ENCODE results near the gene KLK15.
"Not testable (repeated sequence)": the region's sequence is repeated elsewhere in the genome, so short reads cannot be mapped to it uniquely, and the experiment has no call there.

The KLK15 gene

DNA sequence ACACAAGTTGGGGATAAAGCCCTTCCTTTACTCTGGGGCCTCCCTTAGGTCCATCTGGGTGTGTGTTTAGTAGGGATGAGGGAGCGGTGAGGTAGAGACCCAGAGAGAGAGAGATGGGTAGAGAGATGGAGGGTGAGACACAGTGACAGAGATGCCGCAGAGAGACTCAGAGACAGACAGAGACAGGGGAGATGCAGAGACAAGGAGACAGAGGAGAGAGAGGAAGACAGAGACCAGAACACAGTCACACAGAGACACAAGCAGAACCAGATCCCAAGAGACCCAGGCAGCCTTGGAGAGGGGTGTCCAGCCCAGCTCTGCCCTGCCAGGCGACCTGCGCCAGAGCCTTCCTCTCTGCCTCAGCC lies 12.1 kb downstream of the KLK15 start:
- DNase-seq (ENCODE audit: low read depth in 1 of 2, low spot score in 1 of 2) = no peak

GRCh38 chr19:50820549-50821247 lies 12.7 kb downstream of the KLK15 start:
- no peak for DNase-seq (ENCODE audit: low read depth in 1 of 2, low spot score in 1 of 2)

- no peak for DNase-seq (ENCODE audit: low read depth in 1 of 2, low spot score in 1 of 2)
Observed at GRCh38 chr19:50820086-50820485, 13.3 kb downstream of the KLK15 start.

GRCh38 chr19:50819636-50820035 lies 13.7 kb downstream of the KLK15 start:
- no peak for DNase-seq (ENCODE audit: low read depth in 1 of 2, low spot score in 1 of 2)

DNA sequence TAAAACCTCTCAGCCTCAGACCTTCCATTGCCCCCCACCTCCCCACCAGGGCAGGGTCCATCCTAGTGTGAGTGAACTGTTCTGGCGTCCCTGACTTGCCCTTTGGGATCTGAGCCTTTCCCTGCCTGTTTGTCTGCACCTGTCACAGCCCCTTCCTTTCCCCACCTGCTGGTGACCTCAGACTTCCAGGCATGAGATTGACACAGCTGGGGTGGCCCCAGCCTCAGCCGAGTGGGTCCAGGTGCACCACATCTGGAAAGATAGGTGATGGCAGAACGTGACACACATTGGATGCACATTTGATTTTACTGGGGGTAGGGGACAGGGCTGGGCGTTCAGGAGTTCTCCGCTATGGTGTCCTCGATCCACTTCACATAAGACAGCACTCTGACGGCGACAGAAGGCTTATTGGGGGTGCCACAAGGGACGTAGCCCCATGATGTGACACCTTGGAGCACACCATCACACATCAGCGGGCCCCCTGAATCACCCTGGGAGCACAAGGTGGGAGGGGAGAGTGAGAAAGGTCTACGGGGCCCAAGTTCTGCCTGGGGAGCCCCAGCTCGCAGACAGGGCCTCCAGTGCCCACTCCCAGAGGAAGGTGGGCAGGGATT lies 14.4 kb downstream of the KLK15 start:
- no peak for DNase-seq (ENCODE audit: low read depth in 1 of 2, low spot score in 1 of 2)

GRCh38 chr19:50817941-50818858 lies 15.2 kb downstream of the KLK15 start:
- no peak for DNase-seq (ENCODE audit: low read depth in 1 of 2, low spot score in 1 of 2)

DNA sequence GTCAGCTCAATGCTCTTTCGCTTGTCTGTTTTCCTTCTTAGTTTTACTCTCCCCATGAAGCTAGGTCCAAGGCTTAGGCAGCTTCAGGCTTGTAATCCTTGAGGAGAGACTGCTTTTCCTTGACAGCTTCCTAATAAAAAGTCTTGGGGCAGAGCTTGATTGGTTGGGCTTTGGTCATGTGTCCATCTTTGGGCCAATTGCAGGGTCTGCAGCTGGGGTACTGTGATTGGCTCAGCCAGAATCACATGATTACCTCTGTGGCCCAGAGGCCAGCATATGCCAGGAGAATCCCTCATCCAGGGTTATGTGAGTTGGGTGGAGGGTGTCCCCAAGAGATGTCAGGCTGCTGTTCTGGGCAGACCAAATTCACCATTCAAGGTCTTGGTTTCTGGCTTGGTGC lies 17.9 kb downstream of the KLK15 start:
- DNase-seq (ENCODE audit: low read depth in 1 of 2, low spot score in 1 of 2) = no peak

DNA sequence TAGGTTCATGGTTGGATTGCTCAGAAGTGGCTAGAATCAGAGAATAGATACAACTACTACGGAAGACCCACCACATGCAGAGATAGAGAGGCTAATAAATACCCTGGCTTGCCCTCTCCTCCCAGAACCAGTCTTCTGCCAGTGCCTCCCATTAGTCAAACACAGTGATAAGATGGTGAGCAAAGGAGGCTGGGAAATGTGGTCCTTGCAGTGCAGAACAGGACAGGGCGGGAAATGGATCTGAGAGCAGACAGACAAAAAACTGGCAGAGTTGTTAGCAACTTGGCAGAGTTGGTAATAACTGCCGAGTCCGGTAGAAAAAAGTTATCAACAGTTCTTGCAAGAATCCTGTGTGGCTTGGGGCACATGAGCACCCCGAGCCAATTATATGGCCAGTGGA lies 18.5 kb downstream of the KLK15 start:
- DNase-seq (ENCODE audit: low read depth in 1 of 2, low spot score in 1 of 2) = no peak

- DNase-seq (ENCODE audit: low read depth in 1 of 2, low spot score in 1 of 2) = no peak
Observed at GRCh38 chr19:50812474-50812873, 20.9 kb downstream of the KLK15 start.

DNA sequence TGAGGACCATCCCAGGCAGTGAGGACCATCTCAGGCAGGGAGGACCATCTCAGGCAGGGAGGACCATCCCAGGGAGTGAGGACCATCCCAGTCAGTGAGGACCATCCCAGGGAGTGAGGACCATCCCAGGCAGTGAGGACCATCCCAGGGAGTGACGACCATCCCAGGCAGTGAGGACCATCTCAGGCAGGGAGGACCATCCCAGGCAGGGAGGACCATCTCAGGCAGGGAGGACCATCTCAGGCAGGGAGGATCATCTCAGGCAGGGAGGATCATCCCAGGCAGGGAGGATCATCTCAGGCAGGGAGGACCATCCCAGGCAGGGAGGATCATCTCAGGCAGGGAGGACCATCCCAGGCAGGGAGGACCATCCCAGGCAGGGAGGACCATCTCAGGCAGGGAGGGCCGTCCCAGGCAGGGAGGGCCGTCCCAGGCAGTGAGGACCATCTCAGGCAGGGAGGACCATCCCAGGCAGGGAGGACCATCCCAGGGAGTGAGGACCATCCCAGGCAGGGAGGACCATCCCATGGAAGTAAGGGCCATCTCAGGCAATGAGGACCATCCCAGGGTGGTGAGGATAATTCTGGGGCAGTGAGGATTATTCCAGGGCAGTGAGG lies 21.6 kb downstream of the KLK15 start:
- DNase-seq (ENCODE audit: low read depth in 1 of 2, low spot score in 1 of 2) = not testable (repeated sequence)

- no peak for DNase-seq (ENCODE audit: low read depth in 1 of 2, low spot score in 1 of 2)
Observed at GRCh38 chr19:50808856-50809255, 24.5 kb downstream of the KLK15 start.

DNA sequence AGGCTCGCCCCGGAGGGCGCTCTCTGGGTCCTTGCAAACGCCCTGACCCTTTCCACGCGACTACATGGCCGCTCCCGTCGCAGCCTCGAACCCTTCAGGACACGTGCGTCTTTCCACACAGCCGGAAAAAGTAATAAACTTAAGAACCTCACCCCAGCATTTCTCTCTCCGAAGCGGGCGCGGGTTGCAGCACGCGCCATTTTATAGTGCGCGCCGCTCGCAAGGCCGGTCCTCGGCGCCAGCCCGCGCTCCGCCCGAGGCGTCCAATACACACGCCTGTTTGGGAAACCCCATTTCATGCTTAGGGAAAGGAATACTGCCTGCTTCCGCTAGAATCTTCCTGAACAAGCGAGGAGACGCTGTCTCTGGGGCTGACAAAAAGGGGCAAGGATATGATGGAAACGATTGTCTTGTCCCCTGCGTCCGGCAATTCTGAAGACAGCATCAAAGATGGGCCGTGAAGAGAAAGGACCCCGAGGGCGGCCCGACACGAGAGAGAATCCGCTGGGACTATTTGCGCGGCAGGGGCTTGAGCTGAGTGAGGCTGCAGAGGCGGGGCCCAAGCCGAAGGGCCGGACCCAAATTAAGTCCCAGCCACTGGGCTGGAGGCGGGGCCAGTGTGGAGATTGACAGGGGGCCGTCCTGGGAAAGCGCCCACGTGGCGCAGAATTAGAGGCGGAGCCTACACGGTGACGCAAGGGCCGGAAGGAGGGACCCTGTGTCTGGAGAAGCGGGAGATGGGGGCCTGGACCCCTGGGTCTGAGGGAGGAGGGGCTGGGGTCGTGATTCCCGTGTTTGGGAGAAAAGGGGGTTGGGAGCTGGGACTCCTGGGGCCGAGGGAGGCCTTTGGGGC lies 28.7 kb downstream of the KLK15 start:
- DNase-seq (ENCODE audit: low read depth in 1 of 2, low spot score in 1 of 2) = peak; percentile 91 to 98

DNA sequence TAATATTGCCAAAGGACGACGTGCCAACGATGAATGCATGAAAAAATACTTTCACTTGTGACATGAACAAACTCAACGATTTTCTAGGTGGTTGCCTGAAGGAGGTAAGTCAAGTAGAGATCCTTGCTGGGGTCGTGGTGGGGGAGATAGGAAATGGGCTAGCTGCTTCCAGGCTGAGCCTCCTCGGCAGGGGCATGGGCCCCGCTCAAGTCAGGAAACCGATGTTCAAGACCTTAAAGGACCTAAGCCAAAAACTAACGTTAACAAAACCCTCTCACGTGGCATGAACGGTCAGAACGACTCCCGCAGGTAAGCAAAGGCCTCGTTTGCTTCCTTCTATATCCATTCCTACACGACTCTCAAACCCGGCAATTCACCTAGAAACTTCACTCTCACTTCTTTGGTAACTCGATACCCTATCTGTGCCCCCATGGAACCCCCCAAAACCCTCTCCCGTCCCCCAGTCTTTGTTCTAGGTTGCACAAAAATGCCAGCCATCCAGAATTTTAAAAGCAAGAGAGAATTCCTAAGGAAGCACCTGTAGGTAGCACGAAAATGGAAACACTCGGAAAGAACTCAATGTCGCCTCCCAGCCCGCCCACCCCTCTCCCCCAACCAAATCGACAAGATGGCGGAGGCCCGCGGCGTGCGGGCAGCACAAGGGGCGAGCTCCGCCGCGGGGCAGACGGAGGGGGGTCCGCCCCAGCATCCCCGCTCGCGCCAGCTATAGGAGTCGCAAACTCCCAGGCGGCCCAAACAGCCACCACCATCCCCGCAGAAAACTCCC lies 29.5 kb downstream of the KLK15 start:
- peak in 1 of 2 donors; percentile 42 for DNase-seq (ENCODE audit: low read depth in 1 of 2, low spot score in 1 of 2)

GRCh38 chr19:50801107-50801506 lies 32.3 kb downstream of the KLK15 start:
- no peak for DNase-seq (ENCODE audit: low read depth in 1 of 2, low spot score in 1 of 2)

DNA sequence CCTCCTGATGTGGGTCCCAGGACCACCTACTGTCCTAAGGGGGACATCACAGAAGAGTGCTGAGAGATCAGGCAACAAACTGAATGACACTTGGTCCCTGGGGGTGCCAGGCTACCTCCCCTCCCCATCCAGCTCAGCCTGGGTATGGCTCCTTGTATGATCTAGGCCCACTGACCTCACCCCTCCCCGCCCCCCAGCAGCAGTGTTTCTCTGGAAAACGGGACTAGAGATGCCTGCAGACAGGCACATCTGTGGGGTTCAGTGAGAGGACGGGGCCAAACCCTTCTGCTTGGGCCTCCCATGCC lies 33.9 kb downstream of the KLK15 start:
- no peak for DNase-seq (ENCODE audit: low read depth in 1 of 2, low spot score in 1 of 2)

DNA sequence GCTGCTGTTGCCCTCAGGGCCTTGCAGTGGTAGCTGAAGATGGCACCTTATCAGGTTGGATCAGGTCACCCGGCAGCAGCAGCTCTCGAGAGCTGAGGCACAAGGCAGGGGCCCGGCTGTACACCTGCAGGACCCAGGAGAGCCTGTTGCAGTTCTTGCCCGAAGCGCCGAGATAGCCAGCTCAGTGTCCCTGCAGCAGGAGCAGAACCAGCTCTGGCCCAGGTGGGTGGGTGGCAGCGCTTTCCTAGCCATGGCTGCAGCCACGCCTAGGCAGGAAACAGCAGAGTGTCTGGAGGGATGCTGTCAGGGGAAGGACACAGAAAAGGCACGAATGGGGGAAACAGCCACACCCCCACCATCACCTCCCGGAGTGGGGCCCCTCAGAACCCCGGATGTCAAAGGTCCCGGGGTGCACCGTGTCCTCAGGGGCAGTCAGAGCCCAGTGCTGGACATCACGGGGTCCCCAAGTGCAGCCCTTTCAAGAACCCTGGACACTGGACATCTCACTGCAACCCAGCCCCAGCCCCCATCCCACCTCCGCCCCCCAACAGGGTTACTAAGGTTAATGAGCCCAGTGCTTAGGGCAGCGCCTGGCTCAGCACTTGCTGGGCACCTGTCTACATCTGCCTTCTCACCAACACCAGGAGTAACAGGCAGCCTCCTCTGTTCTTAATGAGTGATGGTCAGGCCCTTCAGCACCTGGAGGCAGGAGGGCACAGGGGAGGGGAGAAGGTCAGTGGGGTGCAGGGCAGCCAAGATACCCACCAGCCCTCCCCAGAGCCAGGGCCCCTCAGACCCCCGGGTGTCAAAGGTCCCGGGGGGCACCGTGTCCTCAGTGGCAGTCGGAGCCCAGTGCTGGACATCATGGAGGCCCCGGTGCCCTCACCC lies 34.5 kb downstream of the KLK15 start:
- DNase-seq (ENCODE audit: low read depth in 1 of 2, low spot score in 1 of 2) = no peak

GRCh38 chr19:50797781-50798658 lies 35.4 kb downstream of the KLK15 start:
- DNase-seq (ENCODE audit: low read depth in 1 of 2, low spot score in 1 of 2) = no peak

GRCh38 chr19:50797429-50797780 lies 36.0 kb downstream of the KLK15 start:
- no peak for DNase-seq (ENCODE audit: low read depth in 1 of 2, low spot score in 1 of 2)
